LNCaP clone FGC (cell line): ENCODE results near the gene PCSK6.

ENCODE experiments used
- DNase-seq: peaks from one replicate; pipeline ENCODE4 v3.0.0-alpha.2; 2011; ENCODE audit warnings: low read depth
- H3K4me3 ChIP-seq: 2 replicates; pipeline ENCODE4 v1.5.1; 2011; ENCODE audit warnings: mild to moderate bottlenecking, low read depth, low read length, control low read depth
- CTCF ChIP-seq: IDR thresholded peaks from 2 replicates; pipeline ENCODE4 v1.5.1; 2012; ENCODE audit warnings: mild to moderate bottlenecking; ENCODE audit not compliant: control insufficient read depth, insufficient read depth; ENCODE audit errors: extremely low read depth

The PCSK6 gene

GRCh38 chr15:101397521-101398003 lies 91.9 kb downstream of the PCSK6 start:
- no peak for TF ChIP-seq CTCF
- DNase-seq, result no peak
- H3K4me3 ChIP-seq, result peak overlapping the region; percentile 31

- DNase-seq, result no peak
- no peak overlapping the region for H3K4me3 ChIP-seq
- no peak for TF ChIP-seq CTCF
These were observed 92.8 kb downstream of the PCSK6 start for GRCh38 chr15:101396484-101397261.

GRCh38 chr15:101394654-101395053 lies 94.9 kb downstream of the PCSK6 start:
- no peak for TF ChIP-seq CTCF
- no peak for DNase-seq
- H3K4me3 ChIP-seq, result no peak overlapping the region

GRCh38 chr15:101394056-101394630 lies 95.4 kb downstream of the PCSK6 start:
- H3K4me3 ChIP-seq, result no peak overlapping the region
- no peak for TF ChIP-seq CTCF
- DNase-seq, result no peak

GRCh38 chr15:101393172-101393571 lies 96.3 kb downstream of the PCSK6 start:
- TF ChIP-seq CTCF, result no peak
- H3K4me3 ChIP-seq, result no peak overlapping the region
- DNase-seq, result no peak

- H3K4me3 ChIP-seq, result no peak overlapping the region
- no peak for DNase-seq
- TF ChIP-seq CTCF, result no peak
These were observed 97.4 kb downstream of the PCSK6 start for GRCh38 chr15:101391981-101392640.
